Fibroblast of lung (primary cell): Measurements from ENCODE around the gene GART. TPM values are rescaled to one million over a fixed set of nuclear protein-coding genes. Genes with fewer than 3 reads are reported as not detected.

ENCODE experiments used
- DNase-seq, 2 donors: peaks; one replicate each; pipeline versions ENCODE4 v3.0.0 to v3.0.0-alpha.2; 2010; ENCODE audit warnings: low read depth in 2 of 2
- H2AFZ ChIP-seq: 2 replicates; pipeline ENCODE4 v1.5.1; 2012; ENCODE audit warnings: low read length, control low read depth, inconsistent platforms
- H3K27ac ChIP-seq: 2 replicates; pipeline ENCODE4 v1.5.1; 2011; ENCODE audit warnings: low read length, control low read depth; ENCODE audit not compliant: insufficient read depth
- H3K27me3 ChIP-seq: 2 replicates; pipeline ENCODE4 v1.5.1; 2011; ENCODE audit warnings: mild to moderate bottlenecking, low read length; ENCODE audit not compliant: control insufficient read depth, insufficient read depth
- H3K36me3 ChIP-seq: 2 replicates; pipeline ENCODE4 v1.5.1; 2011; ENCODE audit warnings: low read length; ENCODE audit not compliant: control insufficient read depth, insufficient read depth
- H3K4me1 ChIP-seq: 2 replicates; pipeline ENCODE4 v1.5.1; 2011; ENCODE audit warnings: low read length; ENCODE audit not compliant: control insufficient read depth, insufficient read depth; ENCODE audit errors: extremely low read depth
- H3K4me2 ChIP-seq: 2 replicates; pipeline ENCODE4 v1.5.1; 2011; ENCODE audit warnings: low read length, control low read depth; ENCODE audit not compliant: insufficient read depth; ENCODE audit errors: extremely low read depth
- H3K4me3 ChIP-seq, 4 experiments: fragments of 200-600 bp in 1 of 4; sonication (generic) in 1 of 4; replicated peaks in 1 of 4; 2 replicates each; pipeline ENCODE4 v1.5.1; 2011 to 2016; ENCODE audit warnings: low read length in 4 of 4, low read depth in 3 of 4, mild to moderate bottlenecking in 3 of 4, control low read depth in 2 of 4, inconsistent platforms in 1 of 4, mixed read lengths in 1 of 4; ENCODE audit not compliant: insufficient read depth in 1 of 4; ENCODE audit errors: control extremely low read depth in 1 of 4
- H3K79me2 ChIP-seq: 2 replicates; pipeline ENCODE4 v1.5.1; 2012; ENCODE audit warnings: mild to moderate bottlenecking, low read length, inconsistent platforms; ENCODE audit not compliant: control insufficient read depth, insufficient read depth
- H3K9ac ChIP-seq: 2 replicates; pipeline ENCODE4 v1.5.1; 2011; ENCODE audit warnings: mild to moderate bottlenecking, low read length, control low read depth; ENCODE audit not compliant: insufficient read depth
- H3K9me3 ChIP-seq: 2 replicates; pipeline ENCODE4 v1.5.1; 2012; ENCODE audit warnings: low read depth, low read length; ENCODE audit not compliant: control insufficient read depth, insufficient read depth
- H4K20me1 ChIP-seq: 2 replicates; pipeline ENCODE4 v1.5.1; 2011; ENCODE audit warnings: low read length; ENCODE audit not compliant: control insufficient read depth, insufficient read depth; ENCODE audit errors: extremely low read depth
- CTCF ChIP-seq, 2 donors: IDR thresholded peaks in 1 of 2; conservative IDR thresholded peaks in 1 of 2; 1 replicate in 1 of 2; 2 replicates in 1 of 2; pipeline ENCODE4 v1.5.1; 2011 to 2012; ENCODE audit warnings: low read length in 2 of 2, control low read depth in 1 of 2, inconsistent platforms in 1 of 2, low read depth in 1 of 2, mild to moderate bottlenecking in 1 of 2
- EZH2 ChIP-seq: IDR thresholded peaks from 2 replicates; pipeline ENCODE4 v1.5.1; 2012; ENCODE audit warnings: low read length, control low read depth, mild to moderate bottlenecking; ENCODE audit errors: missing control alignments
- polyA minus RNA-seq: library from RNA; depleted of rRNA, polyadenylated mRNA; stranded (reverse); fragments of >200 nt; gene quantifications from 2 replicates; pipeline ENCODE4 v1.2.3, GENCODE V29; 2011; ENCODE audit warnings: low replicate concordance
- polyA plus RNA-seq, 2 donors: library from polyadenylated mRNA; depleted of rRNA in 1 of 2; stranded (reverse) in 1 of 2; unstranded in 1 of 2; fragments of >200 nt; gene quantifications; 2 replicates each; pipeline ENCODE4 v1.2.1, GENCODE V29; 2011 to 2012; ENCODE audit warnings: missing spikeins in 1 of 2
- total RNA-seq: library from RNA; depleted of rRNA; stranded (reverse); fragments of >200 nt; gene quantifications from 2 replicates; pipeline ENCODE4 v1.2.1, GENCODE V29; 2014

GART gene
- total RNA-seq, result 64.4 and 65.2 TPM in 2 replicates
- polyA plus RNA-seq, result 15.6 and 18.1 TPM in 2 replicates
- 44.1 and 54.1 TPM in 2 replicates for polyA plus RNA-seq (2012)
- polyA minus RNA-seq, result 10.8 and 16.4 TPM in 2 replicates

GRCh38 chr21:33541756-33542639, at the start of gene GART:
Gene GART (minus strand): TSS chr21:33542117. CDS start chr21:33539315, 2,802 bp downstream.
- H3K4me2 ChIP-seq, result peak within 1 kb of the TSS; percentile 70
- no peaks in the 10 kb centered on the region for H3K27me3 ChIP-seq
- peaks cover 69% of the 10 kb centered on the region for H3K79me2 ChIP-seq
- H3K4me1 ChIP-seq, result peaks cover 7% of the 10 kb centered on the region
- H3K4me3 ChIP-seq, result peak within 1 kb of the TSS; percentile 65 to 97 (median 78)
- H3K9me3 ChIP-seq, result no peaks in the 10 kb centered on the region
- H3K27ac ChIP-seq, result peak within 1 kb of the TSS; percentile 99
- peak within 1 kb of the TSS; percentile 98 for H3K9ac ChIP-seq
- peaks cover 7% of the 10 kb centered on the region for H4K20me1 ChIP-seq
- DNase-seq, result peak; percentile 68 to 71
- H2AFZ ChIP-seq, result peak within 1 kb of the TSS; percentile 76
- H3K36me3 ChIP-seq, result peaks cover 1% of the 10 kb centered on the region
- TF ChIP-seq CTCF (conservative IDR thresholded peaks at IDR 0.05 in 1 of 2, IDR thresholded peaks at IDR 0.05 in 1 of 2; ENCODE audit: low read depth in 1 of 2, low read length in 2 of 2) (no peak), EZH2 (no peak)

- peaks cover 2% of the 10 kb centered on the region for H3K4me1 ChIP-seq
- H3K4me3 ChIP-seq, result peak within 1 kb of the TSS; percentile 54 to 88 (median 78)
- peak; percentile 72 to 73 for DNase-seq
- H3K79me2 ChIP-seq, result peaks cover 26% of the 10 kb centered on the region
- H3K9ac ChIP-seq, result peak within 1 kb of the TSS; percentile 87
- H4K20me1 ChIP-seq, result no peaks in the 10 kb centered on the region
- H2AFZ ChIP-seq, result peak within 1 kb of the TSS; percentile 89
- H3K27me3 ChIP-seq, result no peaks in the 10 kb centered on the region
- peak within 1 kb of the TSS; percentile 92 for H3K4me2 ChIP-seq
- H3K9me3 ChIP-seq, result no peaks in the 10 kb centered on the region
- TF ChIP-seq EZH2, result no peak
- TF ChIP-seq CTCF (conservative IDR thresholded peaks at IDR 0.05 in 1 of 2, IDR thresholded peaks at IDR 0.05 in 1 of 2; ENCODE audit: low read depth in 1 of 2, low read length in 2 of 2), result no peak
- peaks cover 4% of the 10 kb centered on the region for H3K36me3 ChIP-seq
- peak within 1 kb of the TSS; percentile 91 for H3K27ac ChIP-seq
These were observed 46.8 kb upstream of the GART start, which contains the start of gene DONSON for GRCh38 chr21:33588485-33589335. Gene DONSON (minus strand): TSS chr21:33588684. CDS start chr21:33588641, 43 bp downstream.
